ENCODE measurements around the gene PLPPR3.

PLPPR3 gene, protein sequence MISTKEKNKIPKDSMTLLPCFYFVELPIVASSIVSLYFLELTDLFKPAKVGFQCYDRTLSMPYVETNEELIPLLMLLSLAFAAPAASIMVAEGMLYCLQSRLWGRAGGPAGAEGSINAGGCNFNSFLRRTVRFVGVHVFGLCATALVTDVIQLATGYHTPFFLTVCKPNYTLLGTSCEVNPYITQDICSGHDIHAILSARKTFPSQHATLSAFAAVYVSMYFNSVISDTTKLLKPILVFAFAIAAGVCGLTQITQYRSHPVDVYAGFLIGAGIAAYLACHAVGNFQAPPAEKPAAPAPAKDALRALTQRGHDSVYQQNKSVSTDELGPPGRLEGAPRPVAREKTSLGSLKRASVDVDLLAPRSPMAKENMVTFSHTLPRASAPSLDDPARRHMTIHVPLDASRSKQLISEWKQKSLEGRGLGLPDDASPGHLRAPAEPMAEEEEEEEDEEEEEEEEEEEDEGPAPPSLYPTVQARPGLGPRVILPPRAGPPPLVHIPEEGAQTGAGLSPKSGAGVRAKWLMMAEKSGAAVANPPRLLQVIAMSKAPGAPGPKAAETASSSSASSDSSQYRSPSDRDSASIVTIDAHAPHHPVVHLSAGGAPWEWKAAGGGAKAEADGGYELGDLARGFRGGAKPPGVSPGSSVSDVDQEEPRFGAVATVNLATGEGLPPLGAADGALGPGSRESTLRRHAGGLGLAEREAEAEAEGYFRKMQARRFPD

DNA sequence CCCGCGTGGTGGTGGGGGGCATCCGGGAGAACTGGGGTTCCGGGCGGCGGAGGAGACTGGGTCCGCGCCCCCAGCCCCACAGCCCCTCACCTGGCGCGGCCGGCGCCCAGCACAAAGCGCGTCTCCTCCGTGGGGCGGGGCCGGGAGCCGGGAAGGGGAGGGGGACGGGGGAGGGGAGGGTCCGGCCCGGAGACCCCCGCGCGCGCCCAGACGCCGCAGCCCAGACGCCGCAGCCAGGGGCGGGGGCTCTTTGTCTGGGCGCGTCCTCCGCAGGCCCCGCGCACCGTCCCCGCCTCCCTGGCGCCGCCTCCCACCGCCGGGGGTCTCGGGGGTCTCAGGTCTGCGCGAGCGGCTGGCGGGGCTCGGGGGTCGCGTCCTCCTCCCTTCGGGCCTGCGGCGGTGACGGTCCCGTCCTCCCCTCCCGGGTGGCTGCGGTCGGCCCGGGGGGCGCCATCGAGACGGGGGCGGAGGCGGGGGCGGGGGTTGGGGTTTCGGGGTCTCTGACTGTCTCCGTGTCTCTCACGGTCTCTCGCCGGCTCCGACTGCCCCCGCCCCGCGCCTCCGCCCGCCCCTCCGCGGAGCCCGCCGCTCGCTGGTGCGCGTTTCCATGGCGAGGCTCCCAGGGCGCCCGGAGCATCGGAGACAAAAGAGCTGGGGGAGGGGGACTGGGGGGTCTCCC, at the start of gene PLPPR3:
TSS of gene PLPPR3 (minus strand) at position 131 of the 679 bp plus-strand sequence. CDS start 396 bp downstream, outside the sequence.
- no peak for DNase-seq (ENCODE audit: low spot score)
- no peak for FAIRE-seq

DNA sequence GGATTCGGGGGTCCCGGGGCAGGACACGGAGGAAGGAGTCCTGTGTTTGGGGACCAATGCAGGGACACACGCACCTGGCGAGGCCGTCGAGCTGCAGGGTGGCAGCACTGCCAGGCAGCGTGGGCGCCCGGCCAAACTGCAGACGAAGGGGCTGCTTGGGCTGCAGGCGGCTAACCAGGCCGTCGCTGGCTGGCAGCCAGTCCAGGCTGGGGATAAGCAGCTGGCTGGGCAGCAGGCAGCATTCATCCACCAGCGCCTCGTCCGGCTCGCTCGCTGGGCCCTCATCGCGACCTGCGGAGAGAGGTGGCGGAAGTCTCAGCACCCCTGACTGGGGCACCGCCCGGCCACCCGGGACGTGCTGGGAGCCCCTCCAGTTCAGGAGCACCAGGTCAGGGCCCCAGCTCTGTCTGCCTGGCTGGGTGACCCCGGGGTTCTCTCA, 49.2 kb upstream of the PLPPR3 start:
- FAIRE-seq (no peak), DNase-seq (ENCODE audit: low spot score) (no peak)

DNA sequence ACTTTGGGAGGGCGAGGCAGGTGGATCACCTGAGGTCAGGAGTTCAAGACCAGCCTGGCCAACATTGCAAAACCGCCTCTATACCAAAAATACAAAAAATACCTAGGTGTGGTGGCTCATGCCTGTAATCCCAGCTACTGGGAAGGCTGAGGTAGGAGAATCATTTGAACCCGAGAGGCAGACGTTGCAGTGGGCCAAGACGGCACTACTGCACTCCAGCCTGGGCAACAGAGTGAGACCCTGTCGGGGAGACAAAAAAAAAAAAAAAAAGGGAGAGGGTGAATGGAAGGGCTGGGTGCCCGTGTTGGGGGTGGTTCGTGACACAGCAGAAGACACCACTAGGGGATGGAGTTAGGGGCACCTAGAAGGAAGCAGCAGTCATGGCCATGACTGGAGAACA, 48.6 kb upstream of the PLPPR3 start:
- FAIRE-seq, result no peak
- DNase-seq (ENCODE audit: low spot score), result no peak

DNA sequence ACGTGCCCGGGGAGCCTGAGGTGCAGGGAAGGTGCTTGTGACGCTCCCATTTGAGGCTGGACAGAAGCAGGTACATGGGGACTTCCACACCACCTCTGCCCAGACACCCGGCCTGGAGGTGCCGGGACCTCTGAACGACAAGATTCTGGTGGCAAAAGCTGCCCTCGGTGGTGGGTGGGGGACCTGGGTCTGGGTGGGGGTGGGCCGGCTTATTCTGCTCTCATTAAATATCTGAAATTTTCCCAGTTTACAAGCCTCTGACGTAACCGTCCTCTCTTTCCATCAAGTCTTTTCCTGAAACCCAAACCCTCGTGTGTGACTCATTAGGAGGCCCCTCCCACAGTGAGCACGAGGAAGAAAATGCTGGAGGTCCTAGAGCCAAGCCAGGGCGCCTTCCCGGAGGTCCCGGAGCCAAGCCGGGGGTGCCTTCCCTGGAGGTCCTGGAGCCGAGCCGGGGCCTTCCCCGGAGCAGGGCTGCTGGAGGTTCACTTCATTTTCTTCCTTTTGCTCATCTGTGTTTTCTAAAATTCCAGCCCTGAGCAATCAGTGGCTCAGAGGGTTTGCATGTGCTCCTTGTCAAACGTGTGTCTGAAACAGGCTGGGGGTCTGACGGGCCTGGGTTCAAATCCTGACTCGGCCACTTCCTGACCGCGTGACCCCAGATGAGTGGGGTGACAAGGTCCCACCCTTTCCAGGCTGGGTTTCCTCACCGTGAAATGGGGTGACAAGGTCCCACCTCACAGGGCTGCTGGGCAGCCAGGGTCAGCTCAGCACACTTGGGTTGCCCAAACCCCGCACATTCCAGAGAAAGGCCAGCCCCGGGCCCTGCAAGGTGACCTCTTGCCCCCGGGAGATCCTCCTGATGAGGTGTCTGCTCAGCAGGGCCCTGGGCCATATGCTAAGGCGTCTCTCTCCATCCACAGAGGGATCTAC, 47.8 kb upstream of the PLPPR3 start:
- DNase-seq (ENCODE audit: low spot score) (peak; percentile 53), FAIRE-seq (no peak)

DNA sequence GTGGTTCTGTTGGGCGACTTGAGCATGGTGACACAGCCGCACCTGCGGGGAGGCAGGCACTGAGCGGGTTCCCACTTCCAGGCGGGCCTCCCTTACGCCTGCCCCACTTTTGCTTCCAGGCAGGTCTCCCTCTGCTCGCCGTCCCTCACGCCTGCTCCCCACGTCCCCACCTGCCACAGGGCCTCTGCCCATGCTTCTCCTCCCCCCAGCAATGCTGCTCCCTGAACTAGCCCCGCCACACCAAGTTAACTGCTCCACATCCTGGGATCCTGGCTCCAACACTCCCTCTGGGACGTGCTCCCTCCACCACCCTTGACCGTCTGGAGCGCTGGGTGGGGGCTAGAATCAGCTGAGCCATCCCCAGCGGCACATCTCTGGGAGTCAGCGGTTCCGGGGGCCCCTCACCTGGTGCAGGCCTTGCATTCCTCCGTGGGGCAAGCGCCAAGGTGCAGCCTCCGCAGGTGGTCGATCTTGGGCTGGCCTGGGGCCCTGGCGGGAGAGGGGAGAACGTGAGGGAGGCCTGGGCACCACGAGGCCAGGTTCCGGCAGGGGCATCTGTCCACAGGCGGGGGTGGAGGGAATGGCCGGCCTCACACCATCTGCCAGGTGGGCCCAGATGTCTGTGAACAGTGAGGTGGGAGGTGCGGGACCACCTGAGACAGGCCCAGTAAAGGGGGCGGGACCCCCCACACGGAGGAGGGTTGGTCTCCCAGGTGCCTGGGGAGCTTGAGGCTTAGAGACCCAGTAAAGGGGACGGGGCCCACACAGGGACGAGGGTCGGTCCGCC, 46.9 kb upstream of the PLPPR3 start:
- FAIRE-seq, result no peak
- DNase-seq (ENCODE audit: low spot score), result no peak

DNA sequence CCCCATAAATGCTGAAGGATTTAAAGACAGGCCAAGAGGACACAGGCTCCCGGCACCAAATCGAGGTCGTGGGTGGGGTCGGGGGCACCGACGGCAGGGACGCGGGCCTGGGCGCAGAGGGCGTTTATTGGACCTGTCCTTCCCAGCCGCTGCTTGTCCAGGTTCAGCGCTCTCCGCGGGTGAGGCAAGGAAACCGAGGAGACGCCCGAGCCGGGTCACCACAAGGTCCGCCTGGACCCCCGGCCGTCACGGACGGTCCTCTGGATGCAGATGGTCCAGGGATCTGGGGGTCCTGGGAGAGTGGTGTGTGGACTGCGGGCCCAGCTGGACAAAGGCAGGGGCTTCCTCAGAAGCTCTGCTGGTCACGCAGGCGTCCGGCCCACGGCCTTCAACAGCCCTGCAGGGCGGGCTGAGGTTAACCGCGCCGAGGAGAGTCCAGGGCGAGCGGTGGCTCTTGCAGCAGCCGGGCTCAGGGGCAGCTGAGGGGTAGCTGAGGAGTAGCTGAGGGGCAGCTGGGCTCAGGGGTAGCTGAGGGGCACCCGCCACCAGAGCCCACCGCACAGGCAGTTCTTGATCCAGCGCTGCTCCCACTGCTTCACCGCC, 46.2 kb upstream of the PLPPR3 start:
- DNase-seq (ENCODE audit: low spot score), result no peak
- FAIRE-seq, result no peak

DNA sequence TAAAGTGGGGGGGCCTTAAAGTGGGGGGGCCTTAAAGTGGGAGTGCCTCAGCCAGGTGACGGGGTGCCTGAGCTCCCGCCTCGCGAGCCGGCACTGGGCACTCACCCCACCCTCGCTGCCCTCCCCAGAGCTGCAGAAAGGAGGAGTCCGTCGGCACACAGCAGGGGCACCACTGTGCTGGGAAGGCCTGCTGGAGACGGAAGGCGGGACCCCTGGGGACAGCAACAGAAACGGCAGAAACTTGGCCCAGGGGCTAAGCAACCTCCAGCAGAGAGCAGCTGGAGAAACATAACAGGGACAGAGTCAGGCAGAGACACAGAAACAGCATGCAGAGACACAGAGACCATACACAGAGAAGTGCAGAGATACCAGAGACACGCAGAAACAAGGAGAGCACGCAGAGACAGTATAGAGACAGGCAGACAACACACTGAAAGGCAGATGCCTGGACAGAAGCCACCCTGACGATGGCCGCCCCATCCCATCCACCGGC, 45.6 kb upstream of the PLPPR3 start:
- no peak for FAIRE-seq

DNA sequence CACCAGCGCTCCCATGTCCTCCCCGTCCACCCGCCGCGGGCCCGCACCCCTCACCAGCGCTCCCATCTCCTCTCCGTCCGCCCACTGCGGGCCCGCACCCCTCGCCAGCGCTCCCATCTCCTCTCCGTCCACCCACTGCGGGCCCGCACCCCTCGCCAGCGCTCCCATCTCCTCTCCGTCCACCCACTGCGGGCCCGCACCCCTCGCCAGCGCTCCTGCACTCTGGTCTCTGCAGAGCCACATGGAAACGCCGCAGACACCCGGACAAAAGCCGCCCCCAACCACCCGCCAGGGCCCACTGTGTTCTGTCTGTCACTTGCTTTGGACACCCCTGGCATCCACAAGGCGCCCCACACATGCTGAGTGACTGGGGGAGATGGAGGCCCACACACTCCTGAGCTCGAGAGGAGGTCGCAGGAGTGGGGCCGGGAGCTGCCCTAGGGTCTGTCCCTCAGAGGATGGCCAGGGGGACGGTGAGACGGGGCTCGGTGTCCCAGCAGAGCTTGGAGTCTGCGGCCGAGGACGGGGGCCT, 45.1 kb upstream of the PLPPR3 start:
- FAIRE-seq, result no peak
- no peak for DNase-seq (ENCODE audit: low spot score)

More for the DNA sequence above, 45.6 kb upstream of the PLPPR3 start:
- DNase-seq (ENCODE audit: low spot score), result no peak

DNA sequence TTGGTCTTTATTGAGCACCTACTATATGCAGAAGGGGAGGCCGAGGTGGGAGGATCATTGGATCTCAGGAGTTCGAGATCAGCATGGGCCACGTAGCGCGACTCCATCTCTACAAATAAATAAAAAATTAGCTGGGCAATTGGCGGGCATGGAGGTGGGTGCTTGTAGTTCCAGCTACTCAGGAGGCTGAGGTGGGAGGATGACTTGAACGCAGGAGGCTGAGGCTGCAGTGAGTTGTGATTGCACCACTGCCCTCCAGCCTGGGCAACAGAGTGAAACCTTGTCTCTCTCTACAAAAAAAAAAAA, 41.5 kb upstream of the PLPPR3 start:
- no peak for FAIRE-seq

DNA sequence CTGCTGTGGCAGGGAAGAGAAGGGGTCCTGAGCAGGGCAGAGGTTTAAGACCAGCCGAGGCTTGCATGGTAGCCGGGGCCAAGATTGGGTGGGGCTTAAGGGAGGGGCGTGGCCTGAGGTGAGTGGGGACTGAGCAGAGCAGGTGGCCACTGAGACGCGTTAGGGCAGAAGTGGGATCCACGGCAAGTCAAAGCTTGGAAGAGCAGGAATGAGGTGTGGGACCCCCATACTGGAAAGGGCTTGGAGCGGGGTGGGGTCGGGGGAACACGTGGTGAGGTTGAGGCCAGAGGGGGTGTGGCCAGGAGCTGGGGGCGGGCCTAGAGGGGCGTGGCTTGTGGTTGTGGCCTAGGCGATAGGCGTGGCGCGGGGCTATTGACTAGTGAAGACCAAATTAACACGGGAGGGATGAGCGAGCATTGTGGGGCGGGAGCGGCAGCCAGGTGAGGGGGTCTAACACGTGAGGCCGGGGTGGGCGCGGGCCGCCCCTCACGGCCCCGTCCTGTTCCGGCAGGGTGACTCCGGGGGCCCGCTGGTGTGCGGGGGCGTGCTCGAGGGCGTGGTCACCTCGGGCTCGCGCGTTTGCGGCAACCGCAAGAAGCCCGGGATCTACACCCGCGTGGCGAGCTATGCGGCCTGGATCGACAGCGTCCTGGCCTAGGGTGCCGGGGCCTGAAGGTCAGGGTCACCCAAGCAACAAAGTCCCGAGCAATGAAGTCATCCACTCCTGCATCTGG, 41.0 kb upstream of the PLPPR3 start:
- no peak for FAIRE-seq
- DNase-seq (ENCODE audit: low spot score), result no peak

More for the DNA sequence above, 41.5 kb upstream of the PLPPR3 start:
- DNase-seq (ENCODE audit: low spot score), result no peak

DNA sequence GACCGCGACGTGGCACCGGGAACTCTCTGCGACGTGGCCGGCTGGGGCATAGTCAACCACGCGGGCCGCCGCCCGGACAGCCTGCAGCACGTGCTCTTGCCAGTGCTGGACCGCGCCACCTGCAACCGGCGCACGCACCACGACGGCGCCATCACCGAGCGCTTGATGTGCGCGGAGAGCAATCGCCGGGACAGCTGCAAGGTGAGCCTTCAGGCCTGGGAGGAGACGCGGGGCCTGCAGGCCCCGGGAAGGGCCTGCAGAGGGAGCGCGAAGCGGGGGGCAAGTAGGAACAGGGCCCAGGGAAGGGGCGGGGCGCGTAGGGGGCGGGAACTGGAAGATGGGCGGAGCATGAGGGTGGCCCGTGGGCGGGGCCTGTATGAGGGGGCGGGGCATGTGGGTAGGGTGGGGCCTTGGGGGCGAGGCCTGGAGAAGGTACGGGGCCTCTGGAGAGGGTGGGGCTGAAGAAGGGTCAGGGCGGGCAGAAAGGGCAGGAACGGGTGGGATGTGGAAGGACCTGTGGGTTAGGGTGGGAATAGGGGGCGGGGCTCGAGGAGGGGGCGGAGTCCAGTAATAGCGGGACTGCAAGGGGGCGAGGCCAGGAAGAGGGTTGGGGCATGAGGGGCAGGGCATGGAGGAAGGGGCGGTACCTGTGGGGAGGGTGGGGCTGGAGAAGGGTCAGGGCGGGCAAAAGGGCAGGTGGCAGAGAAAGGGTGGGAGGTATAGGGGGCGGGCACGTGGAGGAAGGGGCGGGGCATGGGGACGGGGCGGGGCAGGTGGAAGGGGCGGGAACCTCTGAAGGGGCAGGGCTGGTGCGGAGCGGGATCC, 40.2 kb upstream of the PLPPR3 start:
- FAIRE-seq (no peak), DNase-seq (ENCODE audit: low spot score) (no peak)

DNA sequence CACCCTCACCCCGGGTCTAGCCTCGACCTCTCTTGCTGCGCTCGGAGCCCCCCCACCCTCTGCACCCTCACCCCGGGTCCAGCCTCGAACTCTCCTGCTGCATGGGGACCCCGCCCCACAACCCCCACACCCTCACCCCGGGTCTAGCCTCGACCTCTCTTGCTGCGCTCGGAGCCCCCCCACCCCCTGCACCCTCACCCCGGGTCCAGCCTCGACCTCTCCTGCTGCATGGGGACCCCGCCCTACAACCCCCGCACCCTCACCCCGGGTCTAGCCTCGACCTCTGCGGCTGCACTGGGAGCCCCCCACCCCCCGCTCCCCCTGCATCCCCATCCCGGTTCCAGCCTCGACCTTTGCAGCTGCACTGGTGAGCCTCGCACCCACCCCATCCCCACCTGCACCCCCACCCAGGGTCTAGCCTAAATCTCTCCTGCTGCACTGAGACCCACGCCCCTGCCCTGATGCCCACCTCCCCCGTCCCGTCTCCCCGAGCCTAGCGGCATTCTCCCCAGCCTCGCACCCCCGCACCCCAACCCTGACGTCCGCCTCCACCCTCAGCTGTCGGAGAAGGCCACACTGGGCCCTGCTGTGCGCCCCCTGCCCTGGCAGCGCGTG, 39.5 kb upstream of the PLPPR3 start:
- FAIRE-seq (no peak), DNase-seq (ENCODE audit: low spot score) (no peak)

DNA sequence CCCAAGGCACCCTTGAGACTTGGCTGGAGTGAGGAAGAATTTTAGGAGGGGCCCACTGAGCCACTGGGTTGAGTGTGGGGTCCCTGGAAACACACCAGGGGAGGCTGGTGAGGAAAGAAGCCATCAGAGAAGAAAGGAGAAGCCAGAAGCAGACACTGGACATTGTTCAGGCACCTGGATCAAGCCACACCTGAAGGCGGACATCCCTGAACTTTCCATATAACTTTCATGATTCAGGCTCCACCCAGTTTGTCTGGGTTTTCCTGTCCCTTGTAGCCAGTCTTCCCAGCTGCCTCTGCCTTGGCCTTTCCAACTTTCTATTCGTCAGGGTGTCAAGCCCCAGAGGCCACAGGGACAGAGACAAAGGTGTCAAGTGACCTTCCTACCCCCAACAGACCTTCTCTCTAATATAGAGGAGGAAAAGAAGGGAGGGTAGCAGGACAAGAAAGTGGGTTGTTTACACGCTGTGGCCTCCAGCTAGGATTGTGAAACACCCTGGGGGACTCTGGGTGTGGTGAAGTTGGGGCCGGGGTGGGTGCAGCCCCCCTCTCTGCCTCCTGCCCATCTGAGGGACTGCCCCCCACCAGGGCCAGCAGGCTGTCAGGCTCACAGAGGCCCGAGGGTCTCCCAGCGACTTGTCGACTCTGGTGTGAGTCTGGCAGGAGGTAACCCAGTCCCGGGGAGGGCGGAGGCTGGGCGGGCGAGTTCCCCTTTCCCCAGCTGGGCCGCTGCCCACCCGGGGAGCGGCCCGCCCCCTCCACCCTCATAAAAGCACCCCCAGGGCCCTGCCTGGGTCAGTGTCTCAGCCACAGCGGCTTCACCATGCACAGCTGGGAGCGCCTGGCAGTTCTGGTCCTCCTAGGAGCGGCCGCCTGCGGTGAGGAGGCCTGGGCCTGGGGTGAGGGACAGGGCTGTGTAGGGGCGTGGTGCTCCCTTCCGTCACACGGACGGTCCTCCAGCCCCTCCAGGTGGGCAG, 37.4 kb upstream of the PLPPR3 start, which contains the start of gene CFD:
TSS of gene CFD (plus strand) at position 797 of the 976 bp plus-strand sequence. CDS start at position 823, 26 bp downstream.
- no peak for FAIRE-seq
- DNase-seq (ENCODE audit: low spot score), result no peak

DNA sequence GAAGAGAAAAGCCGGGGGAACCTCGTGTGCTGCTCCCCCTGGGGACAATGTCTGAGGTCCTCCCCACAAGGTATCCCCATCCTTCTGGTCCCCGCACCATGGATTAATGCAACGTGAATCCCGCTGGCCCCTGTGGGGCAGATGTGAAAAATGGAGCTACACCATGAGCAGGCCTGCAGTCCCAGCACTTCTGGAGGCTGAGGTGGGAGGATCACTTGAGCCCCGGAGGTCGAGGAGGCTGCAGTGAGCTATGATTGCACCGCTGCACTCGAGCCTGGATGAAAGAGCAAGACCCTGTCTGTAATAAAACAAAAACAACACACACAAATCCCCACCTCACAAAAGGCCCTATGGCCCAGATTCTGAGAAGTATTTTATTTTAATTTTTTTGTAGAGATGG, 36.5 kb upstream of the PLPPR3 start:
- no peak for DNase-seq (ENCODE audit: low spot score)
- FAIRE-seq, result no peak

DNA sequence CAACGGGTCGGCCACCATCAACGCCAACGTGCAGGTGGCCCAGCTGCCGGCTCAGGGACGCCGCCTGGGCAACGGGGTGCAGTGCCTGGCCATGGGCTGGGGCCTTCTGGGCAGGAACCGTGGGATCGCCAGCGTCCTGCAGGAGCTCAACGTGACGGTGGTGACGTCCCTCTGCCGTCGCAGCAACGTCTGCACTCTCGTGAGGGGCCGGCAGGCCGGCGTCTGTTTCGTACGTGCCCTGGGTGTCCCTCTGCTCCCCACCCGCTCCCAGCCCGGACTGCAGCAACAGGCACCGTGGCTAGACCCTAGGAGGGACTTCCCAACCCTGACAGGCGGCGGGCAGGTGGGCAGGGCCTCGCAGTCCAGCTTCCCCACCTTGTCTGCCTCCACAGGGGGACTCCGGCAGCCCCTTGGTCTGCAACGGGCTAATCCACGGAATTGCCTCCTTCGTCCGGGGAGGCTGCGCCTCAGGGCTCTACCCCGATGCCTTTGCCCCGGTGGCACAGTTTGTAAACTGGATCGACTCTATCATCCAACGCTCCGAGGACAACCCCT, 33.9 kb upstream of the PLPPR3 start:
- FAIRE-seq (no peak), DNase-seq (ENCODE audit: low spot score) (no peak)

DNA sequence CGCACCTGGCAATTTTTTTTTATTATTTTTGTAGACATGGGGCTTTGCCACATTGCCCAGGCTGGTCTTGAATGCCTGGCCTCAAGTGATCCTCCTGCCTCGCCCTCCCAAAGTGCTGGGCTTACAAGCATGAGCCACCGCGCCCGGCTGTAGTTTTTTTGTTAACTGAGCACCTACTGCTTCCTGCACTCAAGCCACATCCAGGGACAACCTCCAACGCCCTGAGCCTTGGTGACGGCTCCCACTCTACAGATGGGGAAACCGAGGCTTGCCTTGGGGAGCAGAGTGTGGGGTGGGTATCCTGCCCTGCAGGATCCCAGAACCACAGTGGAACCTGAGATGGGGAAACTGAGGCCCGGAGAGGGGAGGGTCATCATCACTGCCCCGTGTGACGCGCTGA, 33.4 kb upstream of the PLPPR3 start:
- DNase-seq (ENCODE audit: low spot score) (no peak), FAIRE-seq (no peak)
